ENCODE measurements around the gene HLF. TPM values are rescaled to one million over a fixed set of nuclear protein-coding genes. Genes with fewer than 3 reads are reported as not detected.

Gene HLF
- total and polyA plus RNA-seq, 10 of the 15 experiments (the other 5 are each of a cell fraction or from before 2014, with no cell fraction given), result 0.01 to 0.33 (median 0.20) TPM; not detected in 3

DNA sequence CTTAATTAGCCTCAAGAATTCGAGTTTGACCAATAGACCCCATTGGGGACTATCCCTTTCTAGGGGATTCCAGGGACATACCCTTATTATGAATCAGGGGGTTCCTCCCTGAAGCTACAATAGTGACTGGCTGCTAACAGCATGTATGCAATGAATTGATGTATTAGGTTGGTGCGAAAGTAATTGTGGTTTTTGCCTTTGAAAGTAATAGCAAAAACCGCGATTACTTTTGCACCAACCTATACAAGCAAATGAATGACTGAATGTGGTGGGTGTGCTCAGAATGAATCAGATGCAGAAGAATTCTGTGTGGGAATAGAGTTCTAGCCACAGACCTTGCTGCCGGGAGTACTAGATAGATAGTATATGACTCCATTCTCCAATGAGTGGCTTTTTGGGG lies 76.7 kb downstream of the HLF start (continued):
- no peak for TF ChIP-seq SUPT20H (IDR thresholded peaks at IDR 0.05; ENCODE audit: borderline replicate concordance, control insufficient read depth, low read depth, low read length)
- no peak for TF ChIP-seq PRDM15 (CRISPR knock-in tag; IDR thresholded peaks at IDR 0.05)
- TF ChIP-seq NFIC (IDR thresholded peaks at IDR 0.05; ENCODE audit: low read depth, low read length), result peak; percentile 64
- 0 out of 2 replicates have a peak, but pooled peaks have one; percentile 16 for TF ChIP-seq NR2F1 (conservative IDR thresholded peaks at IDR 0.05)
- TF ChIP-seq, protein P1, sequence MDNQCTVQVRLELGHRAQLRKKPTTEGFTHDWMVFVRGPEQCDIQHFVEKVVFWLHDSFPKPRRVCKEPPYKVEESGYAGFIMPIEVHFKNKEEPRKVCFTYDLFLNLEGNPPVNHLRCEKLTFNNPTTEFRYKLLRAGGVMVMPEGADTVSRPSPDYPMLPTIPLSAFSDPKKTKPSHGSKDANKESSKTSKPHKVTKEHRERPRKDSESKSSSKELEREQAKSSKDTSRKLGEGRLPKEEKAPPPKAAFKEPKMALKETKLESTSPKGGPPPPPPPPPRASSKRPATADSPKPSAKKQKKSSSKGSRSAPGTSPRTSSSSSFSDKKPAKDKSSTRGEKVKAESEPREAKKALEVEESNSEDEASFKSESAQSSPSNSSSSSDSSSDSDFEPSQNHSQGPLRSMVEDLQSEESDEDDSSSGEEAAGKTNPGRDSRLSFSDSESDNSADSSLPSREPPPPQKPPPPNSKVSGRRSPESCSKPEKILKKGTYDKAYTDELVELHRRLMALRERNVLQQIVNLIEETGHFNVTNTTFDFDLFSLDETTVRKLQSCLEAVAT (IDR thresholded peaks at IDR 0.05), result peak; percentile 53; the same call in 1 of the 2 replicates
- TF ChIP-seq ESRRA (IDR thresholded peaks at IDR 0.05; ENCODE audit: low read length), result no peak
- no peak for TF ChIP-seq TARDBP (IDR thresholded peaks at IDR 0.05; ENCODE audit: borderline replicate concordance)
- 0 out of 2 replicates have a peak, but pooled peaks have one; percentile 11 for TF ChIP-seq EED (IDR thresholded peaks at IDR 0.05; ENCODE audit: low read depth)
- no peak for TF ChIP-seq RAD51 (IDR thresholded peaks at IDR 0.05)
- TF ChIP-seq, protein P2, sequence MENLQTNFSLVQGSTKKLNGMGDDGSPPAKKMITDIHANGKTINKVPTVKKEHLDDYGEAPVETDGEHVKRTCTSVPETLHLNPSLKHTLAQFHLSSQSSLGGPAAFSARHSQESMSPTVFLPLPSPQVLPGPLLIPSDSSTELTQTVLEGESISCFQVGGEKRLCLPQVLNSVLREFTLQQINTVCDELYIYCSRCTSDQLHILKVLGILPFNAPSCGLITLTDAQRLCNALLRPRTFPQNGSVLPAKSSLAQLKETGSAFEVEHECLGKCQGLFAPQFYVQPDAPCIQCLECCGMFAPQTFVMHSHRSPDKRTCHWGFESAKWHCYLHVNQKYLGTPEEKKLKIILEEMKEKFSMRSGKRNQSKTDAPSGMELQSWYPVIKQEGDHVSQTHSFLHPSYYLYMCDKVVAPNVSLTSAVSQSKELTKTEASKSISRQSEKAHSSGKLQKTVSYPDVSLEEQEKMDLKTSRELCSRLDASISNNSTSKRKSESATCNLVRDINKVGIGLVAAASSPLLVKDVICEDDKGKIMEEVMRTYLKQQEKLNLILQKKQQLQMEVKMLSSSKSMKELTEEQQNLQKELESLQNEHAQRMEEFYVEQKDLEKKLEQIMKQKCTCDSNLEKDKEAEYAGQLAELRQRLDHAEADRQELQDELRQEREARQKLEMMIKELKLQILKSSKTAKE (IDR thresholded peaks at IDR 0.05; ENCODE audit: low read depth, poor library complexity, severe bottlenecking), result peak; percentile 31
- peak; percentile 49; the same call in 1 of the 2 replicates for TF ChIP-seq CBFB (IDR thresholded peaks at IDR 0.05; ENCODE audit: low read depth)
- TF ChIP-seq GABPA (IDR thresholded peaks at IDR 0.05; ENCODE audit: low read depth), result no peak
- TF ChIP-seq IRF4 (IDR thresholded peaks at IDR 0.05; ENCODE audit: low read depth, low read length), result peak; percentile 65; the same call in 1 of the 2 replicates
- TF ChIP-seq, protein P3, sequence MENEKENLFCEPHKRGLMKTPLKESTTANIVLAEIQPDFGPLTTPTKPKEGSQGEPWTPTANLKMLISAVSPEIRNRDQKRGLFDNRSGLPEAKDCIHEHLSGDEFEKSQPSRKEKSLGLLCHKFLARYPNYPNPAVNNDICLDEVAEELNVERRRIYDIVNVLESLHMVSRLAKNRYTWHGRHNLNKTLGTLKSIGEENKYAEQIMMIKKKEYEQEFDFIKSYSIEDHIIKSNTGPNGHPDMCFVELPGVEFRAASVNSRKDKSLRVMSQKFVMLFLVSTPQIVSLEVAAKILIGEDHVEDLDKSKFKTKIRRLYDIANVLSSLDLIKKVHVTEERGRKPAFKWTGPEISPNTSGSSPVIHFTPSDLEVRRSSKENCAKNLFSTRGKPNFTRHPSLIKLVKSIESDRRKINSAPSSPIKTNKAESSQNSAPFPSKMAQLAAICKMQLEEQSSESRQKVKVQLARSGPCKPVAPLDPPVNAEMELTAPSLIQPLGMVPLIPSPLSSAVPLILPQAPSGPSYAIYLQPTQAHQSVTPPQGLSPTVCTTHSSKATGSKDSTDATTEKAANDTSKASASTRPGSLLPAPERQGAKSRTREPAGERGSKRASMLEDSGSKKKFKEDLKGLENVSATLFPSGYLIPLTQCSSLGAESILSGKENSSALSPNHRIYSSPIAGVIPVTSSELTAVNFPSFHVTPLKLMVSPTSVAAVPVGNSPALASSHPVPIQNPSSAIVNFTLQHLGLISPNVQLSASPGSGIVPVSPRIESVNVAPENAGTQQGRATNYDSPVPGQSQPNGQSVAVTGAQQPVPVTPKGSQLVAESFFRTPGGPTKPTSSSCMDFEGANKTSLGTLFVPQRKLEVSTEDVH (IDR thresholded peaks at IDR 0.05; ENCODE audit: low read depth, partially characterized antibody), result no peak
- TF ChIP-seq CBX3 (IDR thresholded peaks at IDR 0.05; ENCODE audit: borderline replicate concordance, low read depth), result no peak
- peak; percentile 89 for TF ChIP-seq MTA2 (IDR thresholded peaks at IDR 0.05; ENCODE audit: low read depth)

Data from GM12878 (cell line).